Measurements from ENCODE around the gene NANOS2. TPM values are rescaled to one million over a fixed set of nuclear protein-coding genes. Genes with fewer than 3 reads are reported as not detected.
A peak's percentile ranks its signal among the peaks of the same experiment; 100 is the strongest.

The NANOS2 gene
- total and polyA plus RNA-seq, 2 of the 4 experiments (the other 2 are of a cell fraction), result not detected

DNA sequence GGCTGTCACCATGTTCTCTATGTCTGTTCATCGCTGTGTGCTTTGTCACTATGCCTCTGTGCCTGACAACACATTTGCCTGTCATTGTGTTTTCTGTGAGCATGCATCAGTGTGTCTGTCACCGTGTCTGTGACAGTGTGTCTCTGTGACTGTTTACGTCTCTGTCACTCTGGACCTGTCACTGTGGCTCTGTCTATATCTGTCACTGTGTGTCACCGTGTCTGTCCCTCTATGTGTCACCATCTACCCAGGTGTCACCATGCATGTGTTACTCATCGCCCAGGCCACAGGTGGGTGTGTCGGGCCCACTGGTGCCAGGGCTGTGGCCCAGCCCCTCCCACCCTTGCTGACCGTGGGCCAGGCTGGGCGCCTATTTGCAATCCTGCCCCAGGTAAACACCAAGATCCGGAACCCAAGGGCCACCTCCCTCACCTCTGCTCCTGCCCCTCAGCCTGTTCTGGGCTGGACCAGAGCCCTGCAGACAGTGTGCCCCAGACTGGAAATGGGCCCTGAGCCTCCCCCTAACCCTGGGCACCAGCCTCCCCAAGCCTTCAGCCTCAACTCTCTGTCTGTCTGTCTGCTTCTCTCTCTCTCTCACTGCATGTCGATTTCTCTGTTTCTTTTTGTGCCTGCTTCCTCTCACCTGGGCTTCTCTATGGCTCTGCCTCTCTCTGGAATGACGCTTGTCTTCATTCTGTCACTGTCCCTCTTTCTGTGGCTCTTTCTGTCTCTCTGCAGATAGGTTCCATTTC is 36.4 kb downstream of the NANOS2 start:
- Histone ChIP-seq H2BK20ac (ENCODE audit: low read depth, low read length) (no peak overlapping the region), H3K4me2 (ENCODE audit: low read depth, low read length) (no peak overlapping the region), H4K20me1 (ENCODE audit: insufficient read depth, low read length) (peaks cover 4% of the 10 kb centered on the region), H3K23ac (ENCODE audit: low read depth, low read length) (no peak overlapping the region), H3K9me3 (ENCODE audit: control insufficient read depth, insufficient read depth, low read length) (no peaks in the 10 kb centered on the region), H3K9ac (ENCODE audit: low read depth, low read length) (no peak overlapping the region), H3K18ac (ENCODE audit: low read depth, low read length) (no peak overlapping the region), H3K9me1 (ENCODE audit: insufficient read depth, low read length) (no peaks in the 10 kb centered on the region), H4K5ac (ENCODE audit: low read depth, low read length) (no peak overlapping the region), H3K79me1 (ENCODE audit: low read depth in 1 of 2, low read length in 2 of 2) (peaks cover 3 to 4% of the 10 kb centered on the region in 2 experiments; a peak in 2 of 4 replicates), H2AFZ (replicated peaks; ENCODE audit: low read length, poor library complexity) (peak overlapping the region; percentile 34), H4K91ac (ENCODE audit: insufficient read depth, low read depth, low read length) (no peak overlapping the region), H3K27ac (ENCODE audit: insufficient read depth, low read length) (no peak overlapping the region), H2AK5ac (ENCODE audit: low read depth, low read length) (no peak overlapping the region; the same call in 1 of the 2 replicates), H3K36me3 (ENCODE audit: control insufficient read depth, insufficient read depth, low read length) (no peaks in the 10 kb centered on the region), H4K8ac (ENCODE audit: low read depth in 2 of 2, low read length in 2 of 2) (no peak overlapping the region), H2AK9ac (replicated peaks; ENCODE audit: low read depth, low read length, poor library complexity) (no peak overlapping the region), H3K56ac (ENCODE audit: extremely low read depth, insufficient read depth, low read length) (no peak overlapping the region), H3K4me3 (ENCODE audit: insufficient read depth, low read depth, low read length) (no peak overlapping the region), H2BK120ac (ENCODE audit: low read depth, low read length) (no peak overlapping the region), H2BK5ac (ENCODE audit: low read depth, low read length, poor library complexity, severe bottlenecking) (no peak overlapping the region), H3K14ac (replicated peaks; ENCODE audit: low read depth, low read length) (no peak overlapping the region), H3K4ac (ENCODE audit: low read depth, low read length) (no peak overlapping the region), H3K4me1 (ENCODE audit: control insufficient read depth, insufficient read depth, low read length) (peaks cover 4% of the 10 kb centered on the region; the same call in 1 of the 2 replicates), H3K27me3 (ENCODE audit: control insufficient read depth, insufficient read depth, low read length) (peaks cover 21% of the 10 kb centered on the region), H2BK15ac (ENCODE audit: low read depth, low read length) (no peak overlapping the region)
- ATAC-seq (ENCODE audit: low read depth) (no peak), DNase-seq (no peak)
- dilution Hi-C loops (cut with HindIII; ENCODE audit: low sequenced_read_pairs, unreplicated experiment), result no loop called here
- BruUV-seq (replicated peaks), result no TSS peak
- ChIA-PET POLR2A (ENCODE audit: unreplicated experiment) (no interaction called here), CTCF (no interaction called here)
- whole genome bisulfite sequencing, 2 experiments (ENCODE audit: extremely low coverage in 2 of 2, insufficient read length in 1 of 2), result 77% methylated on average over 7 of the region's 11 CpGs; no CpG with 5 or more reads in 1 of the 2 experiments
- intact Hi-C loops (cut with micrococcal nuclease), result no loop called here
- TF ChIP-seq, protein P1, sequence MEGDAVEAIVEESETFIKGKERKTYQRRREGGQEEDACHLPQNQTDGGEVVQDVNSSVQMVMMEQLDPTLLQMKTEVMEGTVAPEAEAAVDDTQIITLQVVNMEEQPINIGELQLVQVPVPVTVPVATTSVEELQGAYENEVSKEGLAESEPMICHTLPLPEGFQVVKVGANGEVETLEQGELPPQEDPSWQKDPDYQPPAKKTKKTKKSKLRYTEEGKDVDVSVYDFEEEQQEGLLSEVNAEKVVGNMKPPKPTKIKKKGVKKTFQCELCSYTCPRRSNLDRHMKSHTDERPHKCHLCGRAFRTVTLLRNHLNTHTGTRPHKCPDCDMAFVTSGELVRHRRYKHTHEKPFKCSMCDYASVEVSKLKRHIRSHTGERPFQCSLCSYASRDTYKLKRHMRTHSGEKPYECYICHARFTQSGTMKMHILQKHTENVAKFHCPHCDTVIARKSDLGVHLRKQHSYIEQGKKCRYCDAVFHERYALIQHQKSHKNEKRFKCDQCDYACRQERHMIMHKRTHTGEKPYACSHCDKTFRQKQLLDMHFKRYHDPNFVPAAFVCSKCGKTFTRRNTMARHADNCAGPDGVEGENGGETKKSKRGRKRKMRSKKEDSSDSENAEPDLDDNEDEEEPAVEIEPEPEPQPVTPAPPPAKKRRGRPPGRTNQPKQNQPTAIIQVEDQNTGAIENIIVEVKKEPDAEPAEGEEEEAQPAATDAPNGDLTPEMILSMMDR (conservative IDR thresholded peaks at IDR 0.05; ENCODE audit: low read depth, low read length), result no peak
- TF ChIP-seq CEBPB (IDR thresholded peaks at IDR 0.05; ENCODE audit: low read depth, low read length) (no peak), SMC3 (IDR thresholded peaks at IDR 0.05; ENCODE audit: low read depth, low read length) (no peak), USF2 (IDR thresholded peaks at IDR 0.05; ENCODE audit: low read depth, low read length) (no peak), RFX5 (IDR thresholded peaks at IDR 0.05; ENCODE audit: low read depth, low read length) (no peak), MXI1 (IDR thresholded peaks at IDR 0.05; ENCODE audit: borderline replicate concordance, low read depth, low read length) (no peak), RCOR1 (IDR thresholded peaks at IDR 0.05; ENCODE audit: insufficient replicate concordance, low read length) (no peak)
- TF ChIP-seq, protein P2, sequence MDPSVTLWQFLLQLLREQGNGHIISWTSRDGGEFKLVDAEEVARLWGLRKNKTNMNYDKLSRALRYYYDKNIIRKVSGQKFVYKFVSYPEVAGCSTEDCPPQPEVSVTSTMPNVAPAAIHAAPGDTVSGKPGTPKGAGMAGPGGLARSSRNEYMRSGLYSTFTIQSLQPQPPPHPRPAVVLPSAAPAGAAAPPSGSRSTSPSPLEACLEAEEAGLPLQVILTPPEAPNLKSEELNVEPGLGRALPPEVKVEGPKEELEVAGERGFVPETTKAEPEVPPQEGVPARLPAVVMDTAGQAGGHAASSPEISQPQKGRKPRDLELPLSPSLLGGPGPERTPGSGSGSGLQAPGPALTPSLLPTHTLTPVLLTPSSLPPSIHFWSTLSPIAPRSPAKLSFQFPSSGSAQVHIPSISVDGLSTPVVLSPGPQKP (IDR thresholded peaks at IDR 0.05; ENCODE audit: borderline replicate concordance, low read depth, low read length), result no peak
- in situ Hi-C loops (cut with MboI; ENCODE audit: low sequenced_read_pairs), result no loop called here
